Activated CD4-positive, alpha-beta T cell treated with anti-CD3 and anti-CD28 coated beads for 36 hours (primary cell): ENCODE results near the gene CHAT. TPM values are rescaled to one million over a fixed set of nuclear protein-coding genes. Genes with fewer than 3 reads are reported as not detected.

Experiments used
- ATAC-seq: fragments of 200-7000 bp; cut with Tn5 transposase; one replicate; pipeline ENCODE4 v1.10.0; 2021; ENCODE audit warnings: mild to moderate bottlenecking, moderate library complexity
- CTCF ChIA-PET: fragments of 350-600 bp; sonication (Branson Sonifier 250); formaldehyde crosslinking; loops from one replicate; lab custom pipeline; 2021; ENCODE audit warnings: antibody characterized with exemption; lab: Charles Lee
- POLR2A ChIA-PET: fragments of 350-600 bp; sonication (Branson Sonifier 250); formaldehyde crosslinking; loops from one replicate; lab custom pipeline; 2021; ENCODE audit warnings: antibody characterized with exemption, inconsistent platforms; lab: Charles Lee
- DNase-seq: peaks from one replicate; pipeline ENCODE4 v3.0.0-alpha.2; 2020
- H3K27ac Mint-ChIP-seq: one replicate; pipeline ENCODE4 v1.8.0; 2021; ENCODE audit warnings: mixed read lengths
- H3K27me3 Mint-ChIP-seq: one replicate; pipeline ENCODE4 v1.8.0; 2021; ENCODE audit warnings: mixed read lengths
- H3K36me3 Mint-ChIP-seq: one replicate; pipeline ENCODE4 v1.8.0; 2021; ENCODE audit warnings: low read depth, mixed read lengths
- H3K4me1 Mint-ChIP-seq: one replicate; pipeline ENCODE4 v1.8.0; 2021; ENCODE audit warnings: mixed read lengths
- H3K4me3 Mint-ChIP-seq: one replicate; pipeline ENCODE4 v1.8.0; 2021; ENCODE audit warnings: mild to moderate bottlenecking, moderate library complexity, mixed read lengths
- H3K9me3 Mint-ChIP-seq: one replicate; pipeline ENCODE4 v1.8.0; 2021; ENCODE audit warnings: low read depth, mixed read lengths
- intact Hi-C, 2 experiments: fragments of 100-400 bp; cut with DNase I in 1 of 2; cut with micrococcal nuclease in 1 of 2; formaldehyde crosslinking; loops; one replicate each; pipeline versions ENCODE4 v1.14.2 to v1.15.1; 2022 to 2024; cut with DNase I, micrococcal nuclease
- total RNA-seq, 2 experiments: library from RNA; stranded (reverse); gene quantifications; one replicate each; pipeline ENCODE4 v1.2.3, GENCODE V29; 2021

The CHAT gene
- total RNA-seq, 2 experiments from 2014 or later, result not detected

- H3K36me3 Mint-ChIP-seq, result no peaks in the 10 kb centered on the region
- ChIA-PET CTCF (no interaction called here), POLR2A (no interaction called here)
- no peaks in the 10 kb centered on the region for H3K9me3 Mint-ChIP-seq
- H3K4me1 Mint-ChIP-seq, result no peaks in the 10 kb centered on the region
- no peak for ATAC-seq
- peaks cover 4% of the 10 kb centered on the region for H3K27me3 Mint-ChIP-seq
- no peak overlapping the region for H3K4me3 Mint-ChIP-seq
- no peak overlapping the region for H3K27ac Mint-ChIP-seq
- DNase-seq, result no peak
- intact Hi-C loops, result no loop called here
Observed at GRCh38 chr10:49634069-49634660, 20.3 kb downstream of the CHAT start.

- Mint-ChIP-seq H3K9me3 (no peaks in the 10 kb centered on the region), H3K27ac (no peak overlapping the region), H3K4me1 (no peaks in the 10 kb centered on the region), H3K36me3 (no peaks in the 10 kb centered on the region), H3K4me3 (no peak overlapping the region), H3K27me3 (peaks cover 9% of the 10 kb centered on the region)
- intact Hi-C loops, result no loop called here
- ChIA-PET CTCF (no interaction called here), POLR2A (no interaction called here)
- no peak for DNase-seq
- no peak for ATAC-seq
Observed at GRCh38 chr10:49642311-49642710, 28.5 kb downstream of the CHAT start.

GRCh38 chr10:49643241-49644034, 29.6 kb downstream of the CHAT start:
- intact Hi-C loops, result no loop called here
- H3K9me3 Mint-ChIP-seq, result no peaks in the 10 kb centered on the region
- peaks cover 6% of the 10 kb centered on the region for H3K27me3 Mint-ChIP-seq
- H3K27ac Mint-ChIP-seq, result no peak overlapping the region
- H3K36me3 Mint-ChIP-seq, result no peaks in the 10 kb centered on the region
- no peak overlapping the region for H3K4me3 Mint-ChIP-seq
- POLR2A ChIA-PET, result no interaction called here
- no peak for DNase-seq
- CTCF ChIA-PET, result no interaction called here
- no peaks in the 10 kb centered on the region for H3K4me1 Mint-ChIP-seq
- no peak for ATAC-seq

- ChIA-PET CTCF (no interaction called here), POLR2A (no interaction called here)
- ATAC-seq, result no peak
- peaks cover under 1% of the 10 kb centered on the region for H3K4me1 Mint-ChIP-seq
- no peak overlapping the region for H3K4me3 Mint-ChIP-seq
- H3K27ac Mint-ChIP-seq, result no peak overlapping the region
- DNase-seq, result no peak
- H3K9me3 Mint-ChIP-seq, result no peaks in the 10 kb centered on the region
- intact Hi-C loops, result no loop called here
- H3K27me3 Mint-ChIP-seq, result peaks cover 6% of the 10 kb centered on the region
- H3K36me3 Mint-ChIP-seq, result no peaks in the 10 kb centered on the region
Observed at GRCh38 chr10:49644035-49644646, 30.3 kb downstream of the CHAT start.

- H3K36me3 Mint-ChIP-seq, result no peaks in the 10 kb centered on the region
- H3K27me3 Mint-ChIP-seq, result peaks cover 4% of the 10 kb centered on the region
- H3K4me1 Mint-ChIP-seq, result peaks cover 6% of the 10 kb centered on the region
- intact Hi-C loops, result no loop called here
- no peak overlapping the region for H3K27ac Mint-ChIP-seq
- no peak for DNase-seq
- ChIA-PET CTCF (interaction anchor here (0.6 kb wide), 1 partner anchor 23 kb away, joined by 3 read pairs; no protein-coding TSS in a partner anchor), POLR2A (no interaction called here)
- H3K9me3 Mint-ChIP-seq, result no peaks in the 10 kb centered on the region
- no peak for ATAC-seq
- H3K4me3 Mint-ChIP-seq, result no peak overlapping the region
Observed at GRCh38 chr10:49645417-49645816, 31.6 kb downstream of the CHAT start.

GRCh38 chr10:49645871-49646870, 32.3 kb downstream of the CHAT start:
- ChIA-PET CTCF (interaction anchor here (0.6 kb wide), 1 partner anchor 24 kb away, joined by 3 read pairs; no protein-coding TSS in a partner anchor), POLR2A (no interaction called here)
- peaks cover 4% of the 10 kb centered on the region for H3K27me3 Mint-ChIP-seq
- intact Hi-C loops, result no loop called here
- no peak for ATAC-seq
- H3K36me3 Mint-ChIP-seq, result no peaks in the 10 kb centered on the region
- no peaks in the 10 kb centered on the region for H3K9me3 Mint-ChIP-seq
- no peak for DNase-seq
- H3K4me3 Mint-ChIP-seq, result no peak overlapping the region
- H3K4me1 Mint-ChIP-seq, result peaks cover 6% of the 10 kb centered on the region
- H3K27ac Mint-ChIP-seq, result no peak overlapping the region

- Mint-ChIP-seq H3K27ac (no peak overlapping the region), H3K27me3 (peaks cover 6% of the 10 kb centered on the region), H3K4me3 (no peak overlapping the region), H3K4me1 (peaks cover 6% of the 10 kb centered on the region), H3K36me3 (no peaks in the 10 kb centered on the region), H3K9me3 (no peaks in the 10 kb centered on the region)
- POLR2A ChIA-PET, result no interaction called here
- no peak for DNase-seq
- intact Hi-C loops, result no loop called here
- ATAC-seq, result no peak
- CTCF ChIA-PET, result no interaction called here
Observed at GRCh38 chr10:49647554-49647953, 33.7 kb downstream of the CHAT start.

GRCh38 chr10:49647985-49648795, 34.4 kb downstream of the CHAT start:
- Mint-ChIP-seq H3K9me3 (no peaks in the 10 kb centered on the region), H3K27ac (no peak overlapping the region), H3K4me3 (no peak overlapping the region), H3K36me3 (no peaks in the 10 kb centered on the region), H3K4me1 (peaks cover 6% of the 10 kb centered on the region), H3K27me3 (peaks cover 4% of the 10 kb centered on the region)
- DNase-seq, result no peak
- CTCF ChIA-PET, result no interaction called here
- ATAC-seq, result no peak
- POLR2A ChIA-PET, result no interaction called here
- intact Hi-C loops, result no loop called here

- no peaks in the 10 kb centered on the region for H3K9me3 Mint-ChIP-seq
- intact Hi-C loops, result no loop called here
- H3K4me3 Mint-ChIP-seq, result no peak overlapping the region
- ATAC-seq (peak; percentile 65), DNase-seq (peak; percentile 55)
- H3K27ac Mint-ChIP-seq, result no peak overlapping the region
- H3K27me3 Mint-ChIP-seq, result peaks cover 2% of the 10 kb centered on the region
- H3K4me1 Mint-ChIP-seq, result peaks cover 6% of the 10 kb centered on the region
- no peaks in the 10 kb centered on the region for H3K36me3 Mint-ChIP-seq
- ChIA-PET CTCF (no interaction called here), POLR2A (no interaction called here)
Observed at GRCh38 chr10:49649294-49649693, 35.5 kb downstream of the CHAT start.

GRCh38 chr10:49649936-49650723, 36.3 kb downstream of the CHAT start:
- no peak overlapping the region for H3K27ac Mint-ChIP-seq
- peaks cover 6% of the 10 kb centered on the region for H3K4me1 Mint-ChIP-seq

More at GRCh38 chr10:49649936-49650723, 36.3 kb downstream of the CHAT start:
- POLR2A ChIA-PET, result no interaction called here
- DNase-seq (no peak), ATAC-seq (no peak)
- peaks cover 2% of the 10 kb centered on the region for H3K27me3 Mint-ChIP-seq
- no peaks in the 10 kb centered on the region for H3K36me3 Mint-ChIP-seq
- intact Hi-C loops, result no loop called here
- H3K9me3 Mint-ChIP-seq, result no peaks in the 10 kb centered on the region
- no peak overlapping the region for H3K4me3 Mint-ChIP-seq
- CTCF ChIA-PET, result interaction anchor here (0.7 kb wide), 1 partner anchor 793 kb away, joined by 3 read pairs; no protein-coding TSS in a partner anchor
